ENCODE results near the gene SOX4.
A peak's percentile ranks its signal among the peaks of the same experiment; 100 is the strongest.

The SOX4 gene

GRCh38 chr6:21594416-21595281 lies 1.1 kb downstream of the SOX4 start:
- no peak for DNase-seq

GRCh38 chr6:21595285-21596144 lies 2.0 kb downstream of the SOX4 start:
- peak; percentile 68 for DNase-seq

- peak; percentile 77 for DNase-seq
Measured at GRCh38 chr6:21596145-21596948, 2.8 kb downstream of the SOX4 start.

- DNase-seq = peak; percentile 70
Measured at GRCh38 chr6:21596949-21597682, 3.6 kb downstream of the SOX4 start.

- no peak for DNase-seq
Measured at GRCh38 chr6:21597801-21598673, 4.5 kb downstream of the SOX4 start.

- DNase-seq = no peak
Measured at GRCh38 chr6:21598674-21599023, 5.1 kb downstream of the SOX4 start.

- no peak for DNase-seq
Measured at GRCh38 chr6:21599051-21599696, 5.6 kb downstream of the SOX4 start.

- no peak for DNase-seq
Measured at GRCh38 chr6:21601339-21601923, 7.9 kb downstream of the SOX4 start.

- no peak for DNase-seq
Measured at GRCh38 chr6:21601932-21602390, 8.4 kb downstream of the SOX4 start.

- DNase-seq = peak; percentile 52
Measured at GRCh38 chr6:21603082-21603952, 9.8 kb downstream of the SOX4 start.

- DNase-seq = no peak
Measured at GRCh38 chr6:21604081-21604480, 10.5 kb downstream of the SOX4 start.

- no peak for DNase-seq
Measured at GRCh38 chr6:21605166-21605565, 11.6 kb downstream of the SOX4 start.

GRCh38 chr6:21608601-21609000 lies 15.1 kb downstream of the SOX4 start:
- DNase-seq = no peak

GRCh38 chr6:21609881-21610329 lies 16.4 kb downstream of the SOX4 start:
- DNase-seq = no peak

- DNase-seq = no peak
Measured at GRCh38 chr6:21610341-21610740, 16.8 kb downstream of the SOX4 start.

- DNase-seq = peak; percentile 82
Measured at GRCh38 chr6:21611485-21611884, 17.9 kb downstream of the SOX4 start.

- DNase-seq = peak; percentile 77
Measured at GRCh38 chr6:21612067-21612745, 18.7 kb downstream of the SOX4 start.

- no peak for DNase-seq
Measured at GRCh38 chr6:21613809-21614208, 20.3 kb downstream of the SOX4 start.

- no peak for DNase-seq
Measured at GRCh38 chr6:21614226-21614625, 20.7 kb downstream of the SOX4 start.

Data from NCI-H1105 (cell line).